H1 (cell line): ENCODE measurements around the gene SMIM38. TPM values are rescaled to one million over a fixed set of nuclear protein-coding genes. Genes with fewer than 3 reads are reported as not detected.

Experiments
- CTCF ChIA-PET: fragments of 300-600 bp; sonication (Branson Sonifier 250); formaldehyde crosslinking; loops from one replicate; lab custom pipeline; 2021; ENCODE audit not compliant: partially characterized antibody; lab: Charles Lee
- POLR2A ChIA-PET: fragments of 300-600 bp; sonication (Branson Sonifier 250); formaldehyde crosslinking; loops from one replicate; lab custom pipeline; 2021; ENCODE audit warnings: inconsistent platforms; ENCODE audit not compliant: partially characterized antibody; lab: Charles Lee
- DNase-seq, 2 experiments: peaks; one replicate each; pipeline versions ENCODE4 v3.0.0 to v3.0.0-alpha.2; 2010 to 2022; ENCODE audit warnings: low spot score in 2 of 2, low read depth in 1 of 2, mixed read lengths in 1 of 2
- FAIRE-seq: peaks from 2 replicates; lab custom pipeline; 2011; peaks lifted over from hg19 to GRCh38; lab: Jason Lieb, UNC
- H2AFZ ChIP-seq: 2 replicates; pipeline ENCODE4 v1.8.1; 2012; ENCODE audit warnings: low read length, inconsistent platforms
- H2AK5ac ChIP-seq: 2 replicates; pipeline ENCODE4 v1.6.1; 2013; ENCODE audit warnings: low read depth, low read length
- H2BK120ac ChIP-seq: replicated peaks from 2 replicates; pipeline ENCODE3; 2013; ENCODE audit warnings: low read depth, low read length, inconsistent platforms
- H2BK12ac ChIP-seq: 2 replicates; pipeline ENCODE4 v1.6.1; 2013; ENCODE audit warnings: low read depth, low read length
- H2BK15ac ChIP-seq: 2 replicates; pipeline ENCODE4 v1.6.1; 2013; ENCODE audit warnings: low read length
- H2BK20ac ChIP-seq: 2 replicates; pipeline ENCODE4 v1.6.1; 2013; ENCODE audit warnings: low read length
- H2BK5ac ChIP-seq: 2 replicates; pipeline ENCODE4 v1.6.1; 2013; ENCODE audit warnings: low read depth, low read length
- H3K14ac ChIP-seq: 2 replicates; pipeline ENCODE4 v1.6.1; 2013; ENCODE audit warnings: inconsistent platforms; ENCODE audit not compliant: insufficient read length
- H3K18ac ChIP-seq: 2 replicates; pipeline ENCODE4 v1.6.1; 2013; ENCODE audit warnings: low read length; ENCODE audit errors: extremely low read depth
- H3K23ac ChIP-seq: 2 replicates; pipeline ENCODE4 v1.6.1; 2013; ENCODE audit warnings: inconsistent platforms; ENCODE audit not compliant: insufficient read length
- H3K23me2 ChIP-seq: 2 replicates; pipeline ENCODE4 v1.6.1; 2013; ENCODE audit warnings: low read depth, low read length
- H3K27ac ChIP-seq: 2 replicates; pipeline ENCODE4 v1.6.1; 2011; ENCODE audit warnings: low read depth, low read length, inconsistent platforms
- H3K27me3 ChIP-seq, 4 experiments: replicated peaks in 1 of 4; 1 replicate in 1 of 4; 2 replicates in 3 of 4; pipeline versions ENCODE4 v1.6.1 to v1.8.1; 2011 to 2013; ENCODE audit warnings: low read length in 3 of 4, mild to moderate bottlenecking in 3 of 4, inconsistent platforms in 2 of 4, mixed read lengths in 2 of 4, moderate library complexity in 1 of 4; ENCODE audit not compliant: control insufficient read depth in 3 of 4, insufficient read depth in 3 of 4; ENCODE audit errors: extremely low read depth in 1 of 4
- H3K36me3 ChIP-seq, 4 experiments: 2 replicates each; pipeline versions ENCODE4 v1.6.1 to v1.8.1; 2011 to 2013; ENCODE audit warnings: mild to moderate bottlenecking in 4 of 4, low read length in 3 of 4, moderate library complexity in 2 of 4, control low read depth in 1 of 4, inconsistent platforms in 1 of 4; ENCODE audit not compliant: insufficient read depth in 4 of 4, control insufficient read depth in 2 of 4
- H3K4ac ChIP-seq: replicated peaks from 2 replicates; pipeline ENCODE3; 2013; ENCODE audit warnings: low read length, low read depth, mixed read lengths, inconsistent platforms; ENCODE audit not compliant: insufficient read length
- H3K4me1 ChIP-seq, 4 experiments: replicated peaks in 1 of 4; 1 replicate in 1 of 4; 2 replicates in 3 of 4; pipeline versions ENCODE4 v1.6.1 to v1.8.1; 2011 to 2013; ENCODE audit warnings: low read length in 3 of 4, inconsistent platforms in 2 of 4, mixed read lengths in 1 of 4; ENCODE audit not compliant: insufficient read depth in 4 of 4, control insufficient read depth in 3 of 4
- H3K4me2 ChIP-seq, 2 experiments: 2 replicates each; pipeline versions ENCODE4 v1.6.1 to v1.8.1; 2011 to 2013; ENCODE audit warnings: low read depth in 2 of 2, low read length in 2 of 2, control low read depth in 1 of 2, inconsistent platforms in 1 of 2, mild to moderate bottlenecking in 1 of 2; ENCODE audit not compliant: insufficient read depth in 1 of 2
- H3K4me3 ChIP-seq, 4 experiments: fragments of 200-600, 300-600 bp in 1 of 4; sonication (generic), shearing (Covaris generic), sonication (Bioruptor Twin) in 1 of 4; 2 replicates each; pipeline versions ENCODE4 v1.5.1 to v1.8.1; 2011 to 2016; ENCODE audit warnings: low read length in 4 of 4, low read depth in 3 of 4, control low read depth in 2 of 4, inconsistent platforms in 2 of 4, mild to moderate bottlenecking in 2 of 4, mixed read lengths in 1 of 4, moderate library complexity in 1 of 4; ENCODE audit not compliant: insufficient read depth in 2 of 4; ENCODE audit errors: extremely low read depth in 1 of 4
- H3K56ac ChIP-seq: replicated peaks from 2 replicates; pipeline ENCODE3; 2013; ENCODE audit warnings: low read depth, mild to moderate bottlenecking, mixed read lengths, low read length, inconsistent platforms; ENCODE audit not compliant: insufficient read length
- H3K79me1 ChIP-seq: 2 replicates; pipeline ENCODE4 v1.6.1; 2013; ENCODE audit warnings: low read depth, low read length, control low read depth
- H3K79me2 ChIP-seq, 2 experiments: 2 replicates each; pipeline versions ENCODE4 v1.6.1 to v1.8.1; 2012 to 2013; ENCODE audit warnings: low read length in 2 of 2, mild to moderate bottlenecking in 2 of 2, inconsistent platforms in 1 of 2; ENCODE audit not compliant: insufficient read depth in 2 of 2, control insufficient read depth in 1 of 2
- H3K9ac ChIP-seq, 4 experiments: replicated peaks in 1 of 4; 1 replicate in 1 of 4; 2 replicates in 3 of 4; pipeline versions ENCODE4 v1.6.1 to v1.8.1; 2011 to 2013; ENCODE audit warnings: low read depth in 3 of 4, low read length in 3 of 4, control low read depth in 2 of 4, mild to moderate bottlenecking in 2 of 4, moderate library complexity in 2 of 4, inconsistent platforms in 1 of 4; ENCODE audit errors: extremely low read depth in 1 of 4
- H3K9me3 ChIP-seq, 2 experiments: 2 replicates each; pipeline versions ENCODE4 v1.6.1 to v1.8.1; 2012 to 2013; ENCODE audit warnings: mild to moderate bottlenecking in 2 of 2, moderate library complexity in 2 of 2, control low read depth in 1 of 2, inconsistent platforms in 1 of 2, low read depth in 1 of 2, low read length in 1 of 2, mixed read lengths in 1 of 2; ENCODE audit not compliant: insufficient read depth in 2 of 2
- H4K20me1 ChIP-seq, 2 experiments: replicated peaks in 1 of 2; 2 replicates each; pipeline versions ENCODE3 to v1.8.1; 2011 to 2013; ENCODE audit warnings: inconsistent platforms in 2 of 2, low read length in 2 of 2, mild to moderate bottlenecking in 1 of 2; ENCODE audit not compliant: insufficient read depth in 2 of 2, control insufficient read depth in 1 of 2
- H4K5ac ChIP-seq: 2 replicates; pipeline ENCODE4 v1.6.1; 2013; ENCODE audit warnings: low read length, low read depth, mixed read lengths, inconsistent platforms; ENCODE audit not compliant: insufficient read length
- H4K8ac ChIP-seq: 2 replicates; pipeline ENCODE4 v1.8.0; 2013; ENCODE audit warnings: mild to moderate bottlenecking, moderate library complexity, low read length, inconsistent platforms; ENCODE audit not compliant: insufficient read depth; ENCODE audit errors: extremely low read depth
- H4K91ac ChIP-seq: replicated peaks from 2 replicates; pipeline ENCODE3; 2013; ENCODE audit warnings: low read length, mixed read lengths, inconsistent platforms; ENCODE audit not compliant: insufficient read length
- ATF2 ChIP-seq: IDR thresholded peaks from 2 replicates; pipeline ENCODE4 v1.6.1; 2012; ENCODE audit warnings: low read length, inconsistent platforms
- BRCA1 ChIP-seq: IDR thresholded peaks from 2 replicates; pipeline ENCODE4 v1.6.1; 2012; ENCODE audit warnings: low read depth, low read length, improper control_type of control experiment
- CBX5 ChIP-seq: fragments of 300-800, 300-1000 bp; sonication (generic); IDR thresholded peaks from 2 replicates; pipeline ENCODE4 v1.7.1; 2016; ENCODE audit warnings: antibody characterized with exemption, low read length, low read depth
- EGR1 ChIP-seq: IDR thresholded peaks from 2 replicates; pipeline ENCODE4 v1.6.1; 2011; ENCODE audit warnings: low read depth, low read length, borderline replicate concordance
- EP300 ChIP-seq, 2 experiments: IDR thresholded peaks; 1 replicate in 1 of 2; 2 replicates in 1 of 2; pipeline ENCODE4 v1.6.1; 2011 to 2012; ENCODE audit warnings: low read depth in 2 of 2, low read length in 2 of 2, mild to moderate bottlenecking in 2 of 2, borderline replicate concordance in 1 of 2, inconsistent platforms in 1 of 2, moderate library complexity in 1 of 2
- GABPA ChIP-seq: IDR thresholded peaks from 2 replicates; pipeline ENCODE4 v1.6.1; 2011; ENCODE audit warnings: mild to moderate bottlenecking, low read length, moderate library complexity, borderline replicate concordance; ENCODE audit not compliant: insufficient read depth
- KDM1A ChIP-seq: fragments of 200-600, 300-600 bp; sonication (generic); IDR thresholded peaks from 2 replicates; pipeline ENCODE4 v1.7.1; 2016; ENCODE audit warnings: mild to moderate bottlenecking, low read length, borderline replicate concordance
- POU5F1 ChIP-seq: IDR thresholded peaks from 2 replicates; pipeline ENCODE4 v1.6.1; 2011; ENCODE audit warnings: low read depth, mild to moderate bottlenecking, low read length, moderate library complexity
- RBBP5 ChIP-seq: IDR thresholded peaks from 2 replicates; pipeline ENCODE4 v1.7.1; 2012; ENCODE audit warnings: low read depth, mild to moderate bottlenecking, inconsistent platforms, low read length, moderate library complexity, borderline replicate concordance
- RFX5 ChIP-seq: IDR thresholded peaks from 2 replicates; pipeline ENCODE4 v1.6.1; 2011; ENCODE audit warnings: low read depth, low read length, improper control_type of control experiment, borderline replicate concordance
- RXRA ChIP-seq: IDR thresholded peaks from 2 replicates; pipeline ENCODE4 v1.6.1; 2011; ENCODE audit warnings: low read depth, mild to moderate bottlenecking, low read length, moderate library complexity; ENCODE audit not compliant: insufficient read depth
- SIRT6 ChIP-seq: IDR thresholded peaks from one replicate; pipeline ENCODE4 v1.7.1; 2012; ENCODE audit warnings: low read length, inconsistent platforms
- YY1 ChIP-seq: IDR thresholded peaks from 2 replicates; pipeline ENCODE4 v1.6.1; 2011; ENCODE audit warnings: low read depth, mild to moderate bottlenecking, low read length
- WGBS, 2 experiments: shearing (Covaris generic) in 1 of 2; methylation state at CpG; one replicate each; pipeline versions ENCODE4 v1.1.6 to v1.1.7; 2013 to 2015; ENCODE audit warnings: low lambda C conversion rate in 2 of 2, mixed read lengths in 2 of 2, inconsistent platforms in 1 of 2, low coverage in 1 of 2, missing lambda C conversion rate in 1 of 2; ENCODE audit not compliant: insufficient replicate concordance in 2 of 2, insufficient coverage in 1 of 2, insufficient read length in 1 of 2; ENCODE audit errors: extremely low coverage in 1 of 2, missing lambda C conversion rate in 1 of 2; 5-methylcytosine and 5-hydroxymethylcytosine counted together
- polyA plus RNA-seq, 7 experiments: library from polyadenylated mRNA; depleted of rRNA in 3 of 7; stranded (reverse) in 5 of 7; unstranded in 2 of 7; fragments of >200 nt in 5 of 7; fragments of 200-250 nt in 2 of 7; gene quantifications; 1 replicate in 5 of 7; 2 replicates in 1 of 7; 4 replicates in 1 of 7; pipeline versions ENCODE4 v1.2.1 to v1.2.3, GENCODE V29; 2011 to 2013; ENCODE audit warnings: missing spikeins in 2 of 7, mixed read lengths in 2 of 7
- total RNA-seq: library from RNA; stranded (reverse); fragmentation: NEBNext Ultra II Directional; extraction: Animal tissue kit (Norgen Biotek cat#: 25700); gene quantifications from 2 replicates; pipeline ENCODE4 v1.2.1, GENCODE V29; 2021

The SMIM38 gene
- total and polyA plus RNA-seq, 2 of the 8 experiments (the other 6 are each of a cell fraction or from before 2014, with no cell fraction given), result 0.17 to 0.20 TPM

- Histone ChIP-seq H3K4me1 (no peaks in the 10 kb centered on the region), H4K8ac (no peak overlapping the region), H3K4me3 (no peak overlapping the region), H2BK5ac (no peak overlapping the region), H2BK120ac (no peak overlapping the region), H2AFZ (no peak overlapping the region), H2AK5ac (no peak overlapping the region), H3K4me2 (no peak overlapping the region), H3K79me2 (no peaks in the 10 kb centered on the region), H3K27ac (no peak overlapping the region), H3K23me2 (peaks cover 13% of the 10 kb centered on the region; the same call in 1 of the 2 replicates), H4K91ac (no peak overlapping the region), H3K56ac (no peak overlapping the region), H4K5ac (no peak overlapping the region), H3K23ac (no peak overlapping the region), H3K9me3 (no peaks in the 10 kb centered on the region), H2BK12ac (no peak overlapping the region), H3K79me1 (no peaks in the 10 kb centered on the region), H3K14ac (no peak overlapping the region), H2BK15ac (no peak overlapping the region), H3K27me3 (no peaks in the 10 kb centered on the region), H2BK20ac (no peak overlapping the region), H3K9ac (no peak overlapping the region), H4K20me1 (peaks cover 0 to 2% of the 10 kb centered on the region in 2 experiments), H3K4ac (no peak overlapping the region), H3K36me3 (no peaks in the 10 kb centered on the region), H3K18ac (no peak overlapping the region)
- POLR2A ChIA-PET, result no interaction called here
- CTCF ChIA-PET, result interaction anchor here (1.3 to 2.5 kb wide), 2 partner anchors 18 to 62 kb away, joined by 4 to 7 read pairs; no protein-coding TSS in a partner anchor
- FAIRE-seq (no peak), DNase-seq (no peak)
- WGBS, 2 experiments, result 88% methylated on average over 5 of the region's 5 CpGs; no CpG with 5 or more reads in 1 of the 2 experiments
- TF ChIP-seq GABPA (no peak), ATF2 (no peak), BRCA1 (no peak), RFX5 (no peak), SIRT6 (no peak), CBX5 (no peak), KDM1A (no peak), POU5F1 (no peak), RXRA (no peak), EGR1 (no peak), RBBP5 (no peak), EP300 (IDR thresholded peaks at IDR 0.05; ENCODE audit: borderline replicate concordance in 1 of 2, low read depth in 2 of 2, low read length in 2 of 2) (no peak), YY1 (no peak)
Measured at GRCh38 chr11:69193151-69193550, 37.4 kb downstream of the SMIM38 start.
